Measurements from ENCODE around the gene NCMAP.

Gene NCMAP

DNA sequence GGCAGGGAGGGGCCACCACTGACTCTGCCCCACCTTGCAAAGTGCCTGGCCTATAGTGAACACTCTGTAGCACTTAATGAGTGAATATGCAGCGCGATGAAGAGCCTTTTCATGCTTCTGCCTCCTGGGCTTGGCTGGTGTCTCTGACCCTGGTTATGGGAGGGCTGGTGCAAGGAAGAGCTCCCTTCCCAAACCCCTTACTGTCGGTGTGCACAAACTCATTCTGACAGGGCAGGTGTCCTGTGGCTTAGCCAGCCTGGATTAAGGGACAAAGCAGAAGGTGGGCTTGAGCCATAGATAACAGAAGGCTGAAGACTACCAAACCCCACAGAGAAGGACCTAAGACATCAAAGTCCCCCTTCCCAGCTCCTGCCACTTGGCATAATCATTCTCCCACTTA lies 2.0 kb upstream of the NCMAP start:
- Histone ChIP-seq H3K27ac (no peak overlapping the region), H3K4me3 (IDR thresholded peaks at IDR 0.05; ENCODE audit: insufficient read depth, low read depth, low read length) (no peak overlapping the region), H3K79me2 (ENCODE audit: insufficient read depth, low read depth) (no peaks in the 10 kb centered on the region), H3K27me3 (ENCODE audit: insufficient read depth, low read depth) (no peaks in the 10 kb centered on the region), H3K4me1 (ENCODE audit: low read depth, poor library complexity, severe bottlenecking) (peaks cover 26% of the 10 kb centered on the region), H4K20me1 (ENCODE audit: insufficient read depth) (no peaks in the 10 kb centered on the region), H2AFZ (ENCODE audit: low read depth) (no peak overlapping the region), H3K36me3 (ENCODE audit: insufficient read depth) (no peaks in the 10 kb centered on the region), H3K9ac (no peak overlapping the region), H3K4me2 (no peak overlapping the region)
- TF ChIP-seq, protein P1, sequence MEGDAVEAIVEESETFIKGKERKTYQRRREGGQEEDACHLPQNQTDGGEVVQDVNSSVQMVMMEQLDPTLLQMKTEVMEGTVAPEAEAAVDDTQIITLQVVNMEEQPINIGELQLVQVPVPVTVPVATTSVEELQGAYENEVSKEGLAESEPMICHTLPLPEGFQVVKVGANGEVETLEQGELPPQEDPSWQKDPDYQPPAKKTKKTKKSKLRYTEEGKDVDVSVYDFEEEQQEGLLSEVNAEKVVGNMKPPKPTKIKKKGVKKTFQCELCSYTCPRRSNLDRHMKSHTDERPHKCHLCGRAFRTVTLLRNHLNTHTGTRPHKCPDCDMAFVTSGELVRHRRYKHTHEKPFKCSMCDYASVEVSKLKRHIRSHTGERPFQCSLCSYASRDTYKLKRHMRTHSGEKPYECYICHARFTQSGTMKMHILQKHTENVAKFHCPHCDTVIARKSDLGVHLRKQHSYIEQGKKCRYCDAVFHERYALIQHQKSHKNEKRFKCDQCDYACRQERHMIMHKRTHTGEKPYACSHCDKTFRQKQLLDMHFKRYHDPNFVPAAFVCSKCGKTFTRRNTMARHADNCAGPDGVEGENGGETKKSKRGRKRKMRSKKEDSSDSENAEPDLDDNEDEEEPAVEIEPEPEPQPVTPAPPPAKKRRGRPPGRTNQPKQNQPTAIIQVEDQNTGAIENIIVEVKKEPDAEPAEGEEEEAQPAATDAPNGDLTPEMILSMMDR (conservative IDR thresholded peaks at IDR 0.05; ENCODE audit: low read depth, low read length) = no peak

DNA sequence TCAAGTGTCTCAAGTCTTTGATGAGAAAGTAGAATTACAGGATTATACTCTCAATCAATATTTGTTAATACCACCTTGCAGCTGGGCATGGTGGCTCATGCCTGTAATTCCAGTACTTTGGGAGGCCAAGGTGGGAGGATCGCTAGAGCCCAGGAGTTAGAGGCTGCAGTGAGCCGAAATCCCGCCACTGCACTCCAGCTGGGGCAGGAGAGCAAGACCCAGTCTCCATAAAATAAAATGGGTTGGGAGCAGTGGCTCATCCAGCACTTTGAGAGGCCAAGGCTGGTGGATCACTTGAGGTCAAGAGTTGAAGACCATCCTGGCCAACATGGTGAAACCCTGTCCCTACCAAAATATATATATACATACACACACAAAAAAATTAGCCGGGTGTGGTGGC lies 1.2 kb upstream of the NCMAP start:
- H3K4me3 ChIP-seq (IDR thresholded peaks at IDR 0.05; ENCODE audit: insufficient read depth, low read depth, low read length) = no peak overlapping the region
- H3K36me3 ChIP-seq (ENCODE audit: insufficient read depth) = no peaks in the 10 kb centered on the region
- no peaks in the 10 kb centered on the region for H3K27me3 ChIP-seq (ENCODE audit: insufficient read depth, low read depth)
- peaks cover 33% of the 10 kb centered on the region for H3K4me1 ChIP-seq (ENCODE audit: low read depth, poor library complexity, severe bottlenecking)
- TF ChIP-seq, protein P1 (conservative IDR thresholded peaks at IDR 0.05; ENCODE audit: low read depth, low read length) = no peak
- no peaks in the 10 kb centered on the region for H3K79me2 ChIP-seq (ENCODE audit: insufficient read depth, low read depth)
- H2AFZ ChIP-seq (ENCODE audit: low read depth) = no peak overlapping the region
- no peak overlapping the region for H3K27ac ChIP-seq
- H4K20me1 ChIP-seq (ENCODE audit: insufficient read depth) = no peaks in the 10 kb centered on the region
- H3K4me2 ChIP-seq = no peak overlapping the region
- no peak overlapping the region for H3K9ac ChIP-seq

DNA sequence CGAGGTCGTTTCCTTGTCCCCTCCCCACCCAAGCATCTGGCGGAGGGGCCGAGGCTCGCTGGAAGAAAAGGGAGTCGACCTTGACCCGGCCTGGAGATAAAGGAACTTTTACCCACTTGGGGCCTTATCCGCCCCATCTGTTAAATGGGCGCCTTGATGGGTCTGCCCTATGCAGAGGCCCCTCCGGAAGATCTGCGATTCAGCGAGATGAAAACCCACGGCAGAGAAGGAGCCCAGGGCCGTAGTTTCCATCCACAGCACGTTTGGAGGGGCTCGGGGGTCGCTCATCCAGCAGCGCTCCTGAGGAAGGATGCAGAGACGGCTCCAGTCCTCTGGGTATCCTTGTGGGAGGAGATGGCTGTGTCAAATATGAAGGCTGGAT lies 518 bp downstream of the NCMAP start:
- Histone ChIP-seq H3K4me1 (ENCODE audit: low read depth, poor library complexity, severe bottlenecking) (peaks cover 50% of the 10 kb centered on the region), H2AFZ (ENCODE audit: low read depth) (no peak overlapping the region), H3K27ac (no peak overlapping the region; the same call in 1 of the 2 replicates), H3K4me2 (peak overlapping the region; percentile 33; the same call in 1 of the 2 replicates), H3K9ac (no peak overlapping the region), H4K20me1 (ENCODE audit: insufficient read depth) (no peaks in the 10 kb centered on the region), H3K27me3 (ENCODE audit: insufficient read depth, low read depth) (no peaks in the 10 kb centered on the region), H3K36me3 (ENCODE audit: insufficient read depth) (no peaks in the 10 kb centered on the region), H3K4me3 (IDR thresholded peaks at IDR 0.05; ENCODE audit: insufficient read depth, low read depth, low read length) (no peak overlapping the region), H3K79me2 (ENCODE audit: insufficient read depth, low read depth) (no peaks in the 10 kb centered on the region)
- TF ChIP-seq, protein P1 (conservative IDR thresholded peaks at IDR 0.05; ENCODE audit: low read depth, low read length) = no peak

DNA sequence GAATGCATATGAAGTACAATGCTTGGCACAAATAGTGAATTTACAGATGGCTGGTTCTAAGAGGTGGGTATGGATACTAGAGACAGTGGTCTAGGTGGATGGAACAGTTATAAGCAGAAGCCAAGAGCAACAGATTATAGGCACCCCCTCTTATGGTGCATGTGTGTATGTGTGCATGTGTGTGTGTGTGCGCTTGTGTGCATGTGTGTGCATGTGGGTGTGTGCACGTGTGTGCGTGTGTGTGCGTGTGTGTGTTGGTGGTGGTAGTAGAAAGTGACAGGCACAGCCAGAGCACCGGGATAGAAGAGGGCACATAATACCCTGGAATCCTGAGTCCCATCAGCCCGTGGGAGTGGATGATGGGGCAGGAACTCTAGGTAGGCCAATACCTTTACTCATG lies 1.3 kb downstream of the NCMAP start:
- Histone ChIP-seq H2AFZ (ENCODE audit: low read depth) (peak overlapping the region; percentile 10; the same call in 1 of the 2 replicates), H3K4me3 (IDR thresholded peaks at IDR 0.05; ENCODE audit: insufficient read depth, low read depth, low read length) (no peak overlapping the region), H3K4me1 (ENCODE audit: low read depth, poor library complexity, severe bottlenecking) (peaks cover 58% of the 10 kb centered on the region), H3K9ac (peak overlapping the region; percentile 44; the same call in 1 of the 2 replicates), H3K27me3 (ENCODE audit: insufficient read depth, low read depth) (no peaks in the 10 kb centered on the region), H3K36me3 (ENCODE audit: insufficient read depth) (no peaks in the 10 kb centered on the region), H3K27ac (peak overlapping the region; percentile 61), H3K4me2 (peak overlapping the region; percentile 48), H3K79me2 (ENCODE audit: insufficient read depth, low read depth) (no peaks in the 10 kb centered on the region), H4K20me1 (ENCODE audit: insufficient read depth) (no peaks in the 10 kb centered on the region)
- TF ChIP-seq, protein P1 (conservative IDR thresholded peaks at IDR 0.05; ENCODE audit: low read depth, low read length) = no peak

All from KMS-11 (cell line).